CD14-positive monocyte (primary cell): ENCODE measurements around the gene GABBR1. TPM values are rescaled to one million over a fixed set of nuclear protein-coding genes. Genes with fewer than 3 reads are reported as not detected.
"Not testable (repeated sequence)": the region's sequence is repeated elsewhere in the genome, so short reads cannot be mapped to it uniquely, and the experiment has no call there.

ENCODE experiments used
- DNase-seq, 3 donors: peaks; one replicate each; pipeline ENCODE4 v3.0.0-alpha.2; 2011 to 2022
- H2AFZ ChIP-seq: 2 replicates; pipeline ENCODE4 v1.6.0; 2012; ENCODE audit warnings: mild to moderate bottlenecking, low read depth, low read length, inconsistent platforms; ENCODE audit not compliant: insufficient read depth, poor library complexity, severe bottlenecking
- H3K27ac ChIP-seq, 2 donors: 1 replicate in 1 of 2; 2 replicates in 1 of 2; pipeline ENCODE4 v1.5.1; 2012 to 2013; ENCODE audit warnings: low read length in 2 of 2, control low read depth in 1 of 2, inconsistent platforms in 1 of 2, low read depth in 1 of 2, mild to moderate bottlenecking in 1 of 2
- H3K27me3 ChIP-seq, 2 donors: one replicate each; pipeline versions ENCODE4 v1.6.0 to v1.6.1; 2011 to 2013; ENCODE audit warnings: low read length in 2 of 2; ENCODE audit not compliant: control insufficient read depth in 2 of 2, insufficient read depth in 2 of 2
- H3K36me3 ChIP-seq, 2 donors: replicated peaks in 1 of 2; 1 replicate in 1 of 2; 2 replicates in 1 of 2; pipeline versions ENCODE4 v1.5.1 to v1.6.1; 2012 to 2013; ENCODE audit warnings: low read length in 2 of 2, control low read depth in 1 of 2, inconsistent platforms in 1 of 2, mild to moderate bottlenecking in 1 of 2; ENCODE audit not compliant: insufficient read depth in 2 of 2, control insufficient read depth in 1 of 2
- H3K4me1 ChIP-seq, 2 donors: 1 replicate in 1 of 2; 2 replicates in 1 of 2; pipeline versions ENCODE4 v1.5.1 to v1.6.1; 2012 to 2013; ENCODE audit warnings: low read length in 2 of 2, control low read depth in 1 of 2, inconsistent platforms in 1 of 2, mild to moderate bottlenecking in 1 of 2, moderate library complexity in 1 of 2; ENCODE audit not compliant: insufficient read depth in 2 of 2, control insufficient read depth in 1 of 2
- H3K4me2 ChIP-seq: replicated peaks from 2 replicates; pipeline ENCODE3; 2012; ENCODE audit warnings: low read length, moderate library complexity, mild to moderate bottlenecking; ENCODE audit not compliant: poor library complexity, severe bottlenecking; ENCODE audit errors: extremely low read depth
- H3K4me3 ChIP-seq, 3 experiments: fragments of 200-600 bp in 1 of 3; sonication (generic) in 1 of 3; replicated peaks in 1 of 3; 1 replicate in 2 of 3; 2 replicates in 1 of 3; pipeline ENCODE4 v1.5.1; 2011 to 2013; ENCODE audit warnings: low read length in 3 of 3, mild to moderate bottlenecking in 3 of 3, control low read depth in 2 of 3, low read depth in 2 of 3, inconsistent platforms in 1 of 3, moderate library complexity in 1 of 3
- H3K79me2 ChIP-seq: 2 replicates; pipeline ENCODE4 v1.6.0; 2012; ENCODE audit warnings: mild to moderate bottlenecking, control low read depth, inconsistent platforms, low read length, moderate library complexity; ENCODE audit not compliant: insufficient read depth
- H3K9ac ChIP-seq: 2 replicates; pipeline ENCODE4 v1.6.0; 2017; ENCODE audit warnings: low read length, mild to moderate bottlenecking; ENCODE audit not compliant: insufficient read depth, poor library complexity, severe bottlenecking
- H3K9me3 ChIP-seq, 2 donors: replicated peaks in 1 of 2; 1 replicate in 1 of 2; 2 replicates in 1 of 2; pipeline versions ENCODE4 v1.5.1 to v1.6.1; 2012 to 2013; ENCODE audit warnings: low read length in 2 of 2, control low read depth in 1 of 2; ENCODE audit not compliant: control insufficient read depth in 1 of 2, insufficient read depth in 1 of 2
- H4K20me1 ChIP-seq: 2 replicates; pipeline ENCODE4 v1.6.0; 2012; ENCODE audit warnings: mild to moderate bottlenecking, low read length, control low read depth, moderate library complexity; ENCODE audit not compliant: insufficient read depth
- H3K27ac Mint-ChIP-seq, 7 donors: one replicate each; pipeline ENCODE4 v1.8.0; 2020; ENCODE audit warnings: mild to moderate bottlenecking in 7 of 7, mixed read lengths in 7 of 7, moderate library complexity in 6 of 7, inconsistent platforms in 2 of 7
- H3K27me3 Mint-ChIP-seq, 3 donors: one replicate each; pipeline ENCODE4 v1.8.0; 2021 to 2022; ENCODE audit warnings: low read depth in 3 of 3, mild to moderate bottlenecking in 3 of 3, mixed read lengths in 3 of 3, moderate library complexity in 3 of 3, inconsistent platforms in 1 of 3
- H3K36me3 Mint-ChIP-seq, 2 donors: one replicate each; pipeline ENCODE4 v1.8.0; 2020; ENCODE audit warnings: mixed read lengths in 2 of 2, inconsistent platforms in 1 of 2, mild to moderate bottlenecking in 1 of 2
- H3K4me1 Mint-ChIP-seq: one replicate; pipeline ENCODE4 v1.8.0; 2020; ENCODE audit warnings: mild to moderate bottlenecking, mixed read lengths
- H3K4me3 Mint-ChIP-seq, 2 donors: one replicate each; pipeline ENCODE4 v1.8.0; 2020; ENCODE audit warnings: mild to moderate bottlenecking in 2 of 2, mixed read lengths in 2 of 2, moderate library complexity in 1 of 2
- H3K9me3 Mint-ChIP-seq, 7 donors: one replicate each; pipeline ENCODE4 v1.8.0; 2020 to 2022; ENCODE audit warnings: mixed read lengths in 7 of 7, mild to moderate bottlenecking in 6 of 7, moderate library complexity in 6 of 7, inconsistent platforms in 2 of 7
- WGBS: methylation state at CpG from one replicate; pipeline ENCODE4 v1.1.5; 2013; ENCODE audit warnings: missing lambda C conversion rate; ENCODE audit not compliant: insufficient coverage; 5-methylcytosine and 5-hydroxymethylcytosine counted together
- intact Hi-C, 2 donors: fragments of 100-400 bp; cut with micrococcal nuclease; formaldehyde crosslinking; loops; one replicate each; pipeline versions ENCODE4 v1.15.0 to v1.15.1; 2023
- polyA plus RNA-seq, 3 donors: library from polyadenylated mRNA; depleted of rRNA in 1 of 3; unstranded in 2 of 3; stranded (reverse) in 1 of 3; fragments of 300-500 nt in 2 of 3; fragments of >200 nt in 1 of 3; fragmentation: Illumina TruSeq in 2 of 3; gene quantifications; 1 replicate in 2 of 3; 2 replicates in 1 of 3; pipeline ENCODE4 v1.2.3, GENCODE V29; 2012 to 2021
- TF ChIP-seq, protein P1 (sequence below): fragments of 200-600 bp; IDR thresholded peaks from one replicate; pipeline ENCODE4 v1.8.0; 2022; ENCODE audit warnings: antibody characterized with exemption, mild to moderate bottlenecking

The GABBR1 gene
- polyA plus RNA-seq, 3 donors: 0.91 to 228 (median 1.8) TPM

DNA sequence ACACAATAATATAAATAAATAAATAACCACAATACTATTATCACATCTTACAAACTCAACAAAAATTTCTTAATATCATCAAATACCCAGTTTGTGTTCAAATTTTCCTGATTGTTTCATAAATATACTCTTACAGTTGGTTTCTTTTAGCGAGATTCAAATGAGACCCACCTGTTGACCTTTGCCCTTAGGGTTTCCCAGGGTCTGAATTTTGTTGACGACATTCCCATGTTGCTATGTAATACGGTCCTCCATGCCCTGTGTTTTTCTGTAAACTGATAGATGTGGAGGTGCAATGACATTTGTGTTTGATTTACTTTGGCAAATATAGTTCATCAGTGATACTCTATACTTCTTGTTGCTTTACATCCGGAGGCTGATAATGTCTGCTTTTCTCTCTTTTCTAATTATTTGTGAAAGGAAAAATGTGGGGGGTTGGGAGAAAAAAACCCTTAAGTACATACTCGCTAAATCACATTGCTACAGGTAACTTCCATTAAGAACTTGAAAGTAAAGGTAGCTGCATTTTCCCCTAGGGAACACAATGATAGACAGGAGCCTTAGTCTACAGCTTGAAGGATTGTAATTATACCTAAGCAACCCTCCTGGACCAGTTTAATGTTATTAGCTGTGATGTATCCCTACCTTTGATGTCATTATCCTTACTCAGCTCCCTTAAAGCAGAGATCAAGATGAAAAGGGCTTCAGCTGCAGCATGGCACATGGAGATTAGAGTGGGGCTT, 30.5 kb upstream of the GABBR1 start:
- no peak overlapping the region for H3K4me2 ChIP-seq
- H3K4me3 ChIP-seq: no peak overlapping the region
- DNase-seq: no peak
- Mint-ChIP-seq H3K36me3 (no peaks in the 10 kb centered on the region), H3K9me3 (peaks cover 0 to 3% (median 0%) of the 10 kb centered on the region in 7 donors), H3K4me3 (no peak overlapping the region), H3K27ac (no peak overlapping the region), H3K4me1 (peaks cover 5% of the 10 kb centered on the region), H3K27me3 (peaks cover 18 to 36% (median 23%) of the 10 kb centered on the region in 3 donors)
- intact Hi-C loops: no loop called here
- H4K20me1 ChIP-seq: no peaks in the 10 kb centered on the region
- H3K36me3 ChIP-seq: no peaks in the 10 kb centered on the region
- WGBS: 94% methylated on average over 3 of the region's 5 CpGs
- no peak overlapping the region for H3K9ac ChIP-seq
- no peaks in the 10 kb centered on the region for H3K9me3 ChIP-seq
- no peak overlapping the region for H3K27ac ChIP-seq
- peaks cover 0 to 18% of the 10 kb centered on the region in 2 donors for H3K27me3 ChIP-seq
- H2AFZ ChIP-seq: no peak overlapping the region
- TF ChIP-seq, protein P1, sequence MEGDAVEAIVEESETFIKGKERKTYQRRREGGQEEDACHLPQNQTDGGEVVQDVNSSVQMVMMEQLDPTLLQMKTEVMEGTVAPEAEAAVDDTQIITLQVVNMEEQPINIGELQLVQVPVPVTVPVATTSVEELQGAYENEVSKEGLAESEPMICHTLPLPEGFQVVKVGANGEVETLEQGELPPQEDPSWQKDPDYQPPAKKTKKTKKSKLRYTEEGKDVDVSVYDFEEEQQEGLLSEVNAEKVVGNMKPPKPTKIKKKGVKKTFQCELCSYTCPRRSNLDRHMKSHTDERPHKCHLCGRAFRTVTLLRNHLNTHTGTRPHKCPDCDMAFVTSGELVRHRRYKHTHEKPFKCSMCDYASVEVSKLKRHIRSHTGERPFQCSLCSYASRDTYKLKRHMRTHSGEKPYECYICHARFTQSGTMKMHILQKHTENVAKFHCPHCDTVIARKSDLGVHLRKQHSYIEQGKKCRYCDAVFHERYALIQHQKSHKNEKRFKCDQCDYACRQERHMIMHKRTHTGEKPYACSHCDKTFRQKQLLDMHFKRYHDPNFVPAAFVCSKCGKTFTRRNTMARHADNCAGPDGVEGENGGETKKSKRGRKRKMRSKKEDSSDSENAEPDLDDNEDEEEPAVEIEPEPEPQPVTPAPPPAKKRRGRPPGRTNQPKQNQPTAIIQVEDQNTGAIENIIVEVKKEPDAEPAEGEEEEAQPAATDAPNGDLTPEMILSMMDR: no peak
- no peaks in the 10 kb centered on the region for H3K4me1 ChIP-seq
- no peaks in the 10 kb centered on the region for H3K79me2 ChIP-seq

DNA sequence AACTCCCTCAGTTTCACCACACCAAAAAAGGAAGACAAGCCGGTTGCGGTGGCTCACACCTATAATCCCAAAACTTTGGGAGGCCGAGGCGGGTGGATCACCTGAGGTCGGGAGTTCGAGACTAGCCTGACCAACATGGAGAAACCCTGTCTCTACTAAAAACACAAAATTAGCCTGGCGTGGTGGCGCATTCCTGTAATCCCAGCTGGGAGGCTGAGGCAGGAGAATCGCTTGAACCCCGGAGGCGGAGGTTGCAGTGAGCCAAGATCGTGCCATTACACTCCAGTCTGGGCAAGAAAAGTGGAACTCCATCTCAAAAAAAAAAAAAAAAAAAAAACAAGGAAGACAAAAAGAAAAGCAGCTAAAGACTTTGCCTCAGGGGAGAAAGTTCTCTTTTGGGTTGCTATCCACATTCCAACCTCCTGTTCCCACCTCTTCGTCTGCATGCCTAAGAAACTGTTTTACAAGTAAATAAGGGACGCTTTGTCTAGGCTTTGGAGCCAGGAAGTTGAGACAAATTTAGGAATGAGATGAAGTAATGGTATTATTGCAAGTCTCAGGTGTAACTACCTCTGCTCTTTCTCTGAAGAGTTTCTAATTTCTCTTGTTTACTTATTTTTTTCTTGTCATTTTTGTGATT, 28.6 kb upstream of the GABBR1 start:
- H3K27me3 ChIP-seq: peaks cover 0 to 18% of the 10 kb centered on the region in 2 donors
- H3K36me3 ChIP-seq, H3K4me1 Mint-ChIP-seq, H3K27ac ChIP-seq, H3K9ac ChIP-seq, H3K4me3 ChIP-seq, H2AFZ ChIP-seq, H3K9me3 Mint-ChIP-seq, H3K36me3 Mint-ChIP-seq, DNase-seq, intact Hi-C loops, H4K20me1 ChIP-seq, H3K9me3 ChIP-seq, H3K4me2 ChIP-seq, H3K79me2 ChIP-seq, H3K4me1 ChIP-seq, H3K27ac Mint-ChIP-seq: not testable (repeated sequence)
- Mint-ChIP-seq H3K27me3 (peaks cover 23 to 36% (median 26%) of the 10 kb centered on the region in 3 donors), H3K4me3 (peak overlapping the region in 1 of 2 donors; percentile 55)
- WGBS: 61% methylated on average over 8 of the region's 14 CpGs
